HG03575 (cell line): Measurements from ENCODE around the gene HOXB5.

Source experiments
- ATAC-seq: cut with Tn5 transposase; IDR thresholded peaks from one replicate; pipeline ENCODE4 v1.9.1; 2021; ENCODE audit not compliant: unreplicated experiment, insufficient number of reproducible peaks, low FRiP score; ENCODE audit errors: extremely low read depth

Gene HOXB5

GRCh38 chr17:48630009-48630924 is 36.7 kb upstream of the HOXB5 start:
- ATAC-seq: no peak

- ATAC-seq: no peak
Observed at GRCh38 chr17:48629411-48629759, 35.8 kb upstream of the HOXB5 start.

GRCh38 chr17:48628649-48629410 is 35.3 kb upstream of the HOXB5 start:
- no peak for ATAC-seq

GRCh38 chr17:48627623-48628521 is 34.3 kb upstream of the HOXB5 start:
- ATAC-seq: no peak

GRCh38 chr17:48627118-48627597 is 33.6 kb upstream of the HOXB5 start:
- no peak for ATAC-seq

GRCh38 chr17:48626245-48627117 is 32.9 kb upstream of the HOXB5 start, which contains the start of gene HOXB9:
Gene HOXB9 (minus strand): TSS chr17:48626358. CDS start chr17:48626269, 89 bp downstream.
- no peak for ATAC-seq

GRCh38 chr17:48625495-48626244 is 32.1 kb upstream of the HOXB5 start:
- ATAC-seq: no peak

GRCh38 chr17:48624544-48625494 is 31.2 kb upstream of the HOXB5 start:
- ATAC-seq: no peak

- ATAC-seq: no peak
Observed at GRCh38 chr17:48624118-48624517, 30.5 kb upstream of the HOXB5 start.

- no peak for ATAC-seq
Observed at GRCh38 chr17:48623583-48623982, 30.0 kb upstream of the HOXB5 start.

- no peak for ATAC-seq
Observed at GRCh38 chr17:48622857-48623256, 29.3 kb upstream of the HOXB5 start.

- ATAC-seq: no peak
Observed at GRCh38 chr17:48621410-48622392, 28.1 kb upstream of the HOXB5 start.

GRCh38 chr17:48620461-48621139 is 27.0 kb upstream of the HOXB5 start:
- no peak for ATAC-seq

GRCh38 chr17:48619826-48620449 is 26.4 kb upstream of the HOXB5 start:
- no peak for ATAC-seq
